Ovary (tissue), 9 donors: ENCODE data around the gene NPTN. TPM values are rescaled to one million over a fixed set of nuclear protein-coding genes. Genes with fewer than 3 reads are reported as not detected.

ENCODE experiments used
- DNase-seq, 5 donors: peaks; one replicate each; pipeline ENCODE4 v3.0.0-alpha.2; 2019 to 2020
- H3K27ac ChIP-seq, 2 donors: fragments of 200-600 bp; one replicate each; pipeline versions ENCODE4 v1.5.1 to v1.8.0; 2019 to 2022
- H3K27me3 ChIP-seq: fragments of 200-600 bp; one replicate; pipeline ENCODE4 v1.8.0; 2022
- H3K36me3 ChIP-seq: fragments of 200-600 bp; sonication (generic); one replicate; pipeline ENCODE4 v1.5.1; 2019
- H3K4me1 ChIP-seq: one replicate; pipeline ENCODE4 v1.8.1; 2013; ENCODE audit warnings: mild to moderate bottlenecking, moderate library complexity; ENCODE audit not compliant: insufficient read depth
- H3K4me3 ChIP-seq: fragments of 200-600 bp; sonication (generic); one replicate; pipeline ENCODE4 v1.5.1; 2017
- H3K9me3 ChIP-seq, 2 donors: fragments of 200-600 bp in 1 of 2; sonication (generic) in 1 of 2; one replicate each; pipeline versions ENCODE4 v1.5.1 to v1.8.1; 2013 to 2019; ENCODE audit warnings: mild to moderate bottlenecking in 1 of 2, moderate library complexity in 1 of 2
- EP300 ChIP-seq: sonication (generic); formaldehyde crosslinking; IDR thresholded peaks from one replicate; pipeline ENCODE4 v1.6.1; 2017; ENCODE audit warnings: antibody characterized with exemption
- POLR2A ChIP-seq: fragments of 450-650 bp; IDR thresholded peaks from one replicate; pipeline ENCODE4 v1.6.1; 2017; ENCODE audit warnings: antibody characterized with exemption, mild to moderate bottlenecking, moderate library complexity
- WGBS, 3 donors: extraction: QIAGEN DNeasy Blood & Tissue Kit in 1 of 3; methylation state at CpG; one replicate each; pipeline versions ENCODE4 v1.1.5 to v1.1.7; 2013 to 2017; 5-methylcytosine and 5-hydroxymethylcytosine counted together
- intact Hi-C, 4 donors: fragments of 100-400 bp; cut with DNase I; formaldehyde crosslinking; loops; one replicate each; pipeline versions ENCODE4 v1.11.0 to v1.15.1; 2022 to 2023
- polyA plus RNA-seq, 2 donors: library from polyadenylated mRNA; stranded (reverse); fragments of 200-250 nt in 1 of 2; fragments of 350-450 nt in 1 of 2; fragmentation: Illumina TruSeq in 1 of 2; extraction: RNeasy Lipid Tissue Mini Kit (QIAGEN cat#74804) in 1 of 2; gene quantifications; one replicate each; pipeline ENCODE4 v1.2.3, GENCODE V29; 2013 to 2014
- total RNA-seq, 7 donors: library from RNA; depleted of rRNA in 2 of 7; stranded (reverse); fragments of >200 nt in 2 of 7; fragmentation: NEBNext Ultra II Directional in 3 of 7; extraction: Animal tissue kit (Norgen Biotek cat#: 25700) in 3 of 7; gene quantifications; one replicate each; pipeline versions ENCODE4 v1.1.0 to v1.2.4, GENCODE V29; 2016 to 2023
- TF ChIP-seq, protein P1 (sequence below), 3 donors: fragments of 450-650 bp in 2 of 3; fragments of 200-600 bp in 1 of 3; IDR thresholded peaks; one replicate each; pipeline versions ENCODE4 v1.5.1 to v1.8.0; 2016 to 2022; ENCODE audit warnings: antibody characterized with exemption in 3 of 3, mild to moderate bottlenecking in 1 of 3
- donor health status: DM: no; HTN: no; CAD: no; lungs with moderate emphysema.
- donor health status: DM: no; HTN: no; CAD: no.
- donor health status: Bipolar disorder and iron deficiency.
- donor health status: DM: yes; HTN: yes; CAD: no.
- donor health status: DM: no; HTN: no; CAD: no.
- donor health status: DM: yes; HTN: yes; CAD: no.

The NPTN gene
- total and polyA plus RNA-seq, 9 donors: 39.2 to 245 (median 82.0) TPM

DNA sequence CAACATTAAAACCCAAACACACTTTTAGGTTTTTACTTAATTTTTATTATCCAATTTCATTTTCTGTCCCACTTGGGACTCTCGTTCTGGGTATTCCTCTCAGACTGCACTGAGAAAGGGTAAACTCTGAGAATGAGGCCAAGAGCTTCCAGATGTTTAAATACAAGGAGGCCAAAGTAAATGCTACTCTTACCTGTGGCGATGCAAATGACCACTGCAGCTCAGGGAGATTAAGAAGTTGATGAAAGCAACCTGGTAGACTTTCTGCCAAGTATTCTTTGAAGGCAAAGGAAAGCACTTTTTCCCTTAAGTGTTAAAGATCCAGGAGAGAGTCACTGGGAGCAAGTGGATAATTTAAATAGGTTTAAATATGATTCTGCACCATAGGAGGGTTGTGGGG lies 39.1 kb downstream of the NPTN start:
- Histone ChIP-seq H3K27me3 (no peaks in the 10 kb centered on the region), H3K36me3 (no peaks in the 10 kb centered on the region), H3K4me1 (peaks cover 13% of the 10 kb centered on the region), H3K9me3 (no peaks in the 10 kb centered on the region), H3K4me3 (no peak overlapping the region), H3K27ac (no peak overlapping the region)
- WGBS, 3 donors: 75 to 93% (median 87%) methylated on average over 2 of the region's 2 CpGs
- intact Hi-C loops: no loop called here
- DNase-seq: no peak
- TF ChIP-seq, protein P1, sequence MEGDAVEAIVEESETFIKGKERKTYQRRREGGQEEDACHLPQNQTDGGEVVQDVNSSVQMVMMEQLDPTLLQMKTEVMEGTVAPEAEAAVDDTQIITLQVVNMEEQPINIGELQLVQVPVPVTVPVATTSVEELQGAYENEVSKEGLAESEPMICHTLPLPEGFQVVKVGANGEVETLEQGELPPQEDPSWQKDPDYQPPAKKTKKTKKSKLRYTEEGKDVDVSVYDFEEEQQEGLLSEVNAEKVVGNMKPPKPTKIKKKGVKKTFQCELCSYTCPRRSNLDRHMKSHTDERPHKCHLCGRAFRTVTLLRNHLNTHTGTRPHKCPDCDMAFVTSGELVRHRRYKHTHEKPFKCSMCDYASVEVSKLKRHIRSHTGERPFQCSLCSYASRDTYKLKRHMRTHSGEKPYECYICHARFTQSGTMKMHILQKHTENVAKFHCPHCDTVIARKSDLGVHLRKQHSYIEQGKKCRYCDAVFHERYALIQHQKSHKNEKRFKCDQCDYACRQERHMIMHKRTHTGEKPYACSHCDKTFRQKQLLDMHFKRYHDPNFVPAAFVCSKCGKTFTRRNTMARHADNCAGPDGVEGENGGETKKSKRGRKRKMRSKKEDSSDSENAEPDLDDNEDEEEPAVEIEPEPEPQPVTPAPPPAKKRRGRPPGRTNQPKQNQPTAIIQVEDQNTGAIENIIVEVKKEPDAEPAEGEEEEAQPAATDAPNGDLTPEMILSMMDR (IDR thresholded peaks at IDR 0.05): no peak
- TF ChIP-seq POLR2A (no peak), EP300 (no peak)

GRCh38 chr15:73593304-73594074 lies 39.7 kb downstream of the NPTN start:
- H3K36me3 ChIP-seq: no peaks in the 10 kb centered on the region
- DNase-seq: no peak
- no peaks in the 10 kb centered on the region for H3K9me3 ChIP-seq
- no peak overlapping the region for H3K27ac ChIP-seq
- TF ChIP-seq EP300 (no peak), POLR2A (no peak)
- TF ChIP-seq, protein P1 (IDR thresholded peaks at IDR 0.05): no peak
- H3K27me3 ChIP-seq: no peaks in the 10 kb centered on the region
- WGBS, 3 donors: 70 to 72% (median 71%) methylated on average over 9 of the region's 9 CpGs
- intact Hi-C loops: no loop called here
- H3K4me1 ChIP-seq: peaks cover 7% of the 10 kb centered on the region
- H3K4me3 ChIP-seq: no peak overlapping the region

GRCh38 chr15:73590263-73590662 lies 42.9 kb downstream of the NPTN start:
- TF ChIP-seq POLR2A: no peak
- TF ChIP-seq, protein P1 (IDR thresholded peaks at IDR 0.05): no peak
- TF ChIP-seq EP300: no peak
- DNase-seq: no peak
- no peaks in the 10 kb centered on the region for H3K9me3 ChIP-seq
- H3K27ac ChIP-seq: no peak overlapping the region
- H3K27me3 ChIP-seq: no peaks in the 10 kb centered on the region
- no peaks in the 10 kb centered on the region for H3K36me3 ChIP-seq
- WGBS, 3 donors: 93 to 96% (median 96%) methylated on average over 5 of the region's 5 CpGs
- intact Hi-C loops: no loop called here
- no peak overlapping the region for H3K4me3 ChIP-seq
- H3K4me1 ChIP-seq: peaks cover 3% of the 10 kb centered on the region

DNA sequence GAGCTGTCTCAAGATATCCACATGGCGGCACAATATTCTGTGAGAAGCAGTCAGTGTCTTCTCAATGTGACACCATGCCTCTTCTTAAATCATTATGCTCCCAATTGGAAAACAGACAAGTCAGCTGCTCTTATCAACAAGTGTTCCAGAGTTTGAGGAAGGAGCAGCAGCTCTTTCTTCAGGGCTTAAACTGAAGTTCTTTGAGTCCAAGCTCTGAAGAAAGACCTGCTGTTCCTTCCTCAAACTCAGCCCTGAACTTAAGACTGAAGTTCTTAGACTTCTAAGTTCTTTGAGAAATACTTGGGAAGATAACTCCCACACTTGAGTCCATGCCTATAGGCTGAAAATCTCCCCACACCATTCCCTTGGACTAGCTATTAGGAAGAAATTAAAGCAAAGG lies 43.4 kb downstream of the NPTN start:
- H3K36me3 ChIP-seq: no peaks in the 10 kb centered on the region
- no peak overlapping the region for H3K4me3 ChIP-seq
- H3K9me3 ChIP-seq: no peaks in the 10 kb centered on the region
- no peak for DNase-seq
- no peak overlapping the region for H3K27ac ChIP-seq
- H3K27me3 ChIP-seq: no peaks in the 10 kb centered on the region
- intact Hi-C loops: no loop called here
- 97 to 100% (median 100%) methylated on average over 1 of the region's 1 CpG for WGBS, 3 donors
- H3K4me1 ChIP-seq: peaks cover 3% of the 10 kb centered on the region
- no peak for TF ChIP-seq POLR2A
- TF ChIP-seq EP300: no peak
